ENCODE measurements around the gene HMX1.

DNA sequence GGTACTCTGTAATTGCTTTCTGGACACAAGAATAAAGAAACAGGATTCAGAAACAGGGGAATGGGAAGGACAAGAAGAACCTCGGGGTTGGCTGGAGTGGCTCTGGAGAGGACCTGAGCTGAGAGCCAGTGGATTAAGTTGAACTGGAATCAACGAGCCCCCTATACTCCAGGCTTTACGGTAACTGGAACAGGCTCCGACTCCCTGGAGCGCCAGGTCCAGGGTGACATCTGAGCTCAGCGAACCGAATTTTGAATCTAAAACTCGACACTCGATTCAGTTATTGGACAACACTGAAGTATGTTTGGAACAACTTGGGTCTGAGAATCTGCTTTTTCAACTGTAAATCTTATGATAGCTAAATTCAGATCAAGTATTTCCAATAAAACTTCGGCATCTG, 23.9 kb downstream of the HMX1 start:
- TF ChIP-seq, protein P1, sequence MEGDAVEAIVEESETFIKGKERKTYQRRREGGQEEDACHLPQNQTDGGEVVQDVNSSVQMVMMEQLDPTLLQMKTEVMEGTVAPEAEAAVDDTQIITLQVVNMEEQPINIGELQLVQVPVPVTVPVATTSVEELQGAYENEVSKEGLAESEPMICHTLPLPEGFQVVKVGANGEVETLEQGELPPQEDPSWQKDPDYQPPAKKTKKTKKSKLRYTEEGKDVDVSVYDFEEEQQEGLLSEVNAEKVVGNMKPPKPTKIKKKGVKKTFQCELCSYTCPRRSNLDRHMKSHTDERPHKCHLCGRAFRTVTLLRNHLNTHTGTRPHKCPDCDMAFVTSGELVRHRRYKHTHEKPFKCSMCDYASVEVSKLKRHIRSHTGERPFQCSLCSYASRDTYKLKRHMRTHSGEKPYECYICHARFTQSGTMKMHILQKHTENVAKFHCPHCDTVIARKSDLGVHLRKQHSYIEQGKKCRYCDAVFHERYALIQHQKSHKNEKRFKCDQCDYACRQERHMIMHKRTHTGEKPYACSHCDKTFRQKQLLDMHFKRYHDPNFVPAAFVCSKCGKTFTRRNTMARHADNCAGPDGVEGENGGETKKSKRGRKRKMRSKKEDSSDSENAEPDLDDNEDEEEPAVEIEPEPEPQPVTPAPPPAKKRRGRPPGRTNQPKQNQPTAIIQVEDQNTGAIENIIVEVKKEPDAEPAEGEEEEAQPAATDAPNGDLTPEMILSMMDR (IDR thresholded peaks at IDR 0.05; ENCODE audit: insufficient read depth, low read length): no peak
- no peak for TF ChIP-seq POLR2AphosphoS5 (IDR thresholded peaks at IDR 0.05; ENCODE audit: low read depth)
- TF ChIP-seq, protein P2, sequence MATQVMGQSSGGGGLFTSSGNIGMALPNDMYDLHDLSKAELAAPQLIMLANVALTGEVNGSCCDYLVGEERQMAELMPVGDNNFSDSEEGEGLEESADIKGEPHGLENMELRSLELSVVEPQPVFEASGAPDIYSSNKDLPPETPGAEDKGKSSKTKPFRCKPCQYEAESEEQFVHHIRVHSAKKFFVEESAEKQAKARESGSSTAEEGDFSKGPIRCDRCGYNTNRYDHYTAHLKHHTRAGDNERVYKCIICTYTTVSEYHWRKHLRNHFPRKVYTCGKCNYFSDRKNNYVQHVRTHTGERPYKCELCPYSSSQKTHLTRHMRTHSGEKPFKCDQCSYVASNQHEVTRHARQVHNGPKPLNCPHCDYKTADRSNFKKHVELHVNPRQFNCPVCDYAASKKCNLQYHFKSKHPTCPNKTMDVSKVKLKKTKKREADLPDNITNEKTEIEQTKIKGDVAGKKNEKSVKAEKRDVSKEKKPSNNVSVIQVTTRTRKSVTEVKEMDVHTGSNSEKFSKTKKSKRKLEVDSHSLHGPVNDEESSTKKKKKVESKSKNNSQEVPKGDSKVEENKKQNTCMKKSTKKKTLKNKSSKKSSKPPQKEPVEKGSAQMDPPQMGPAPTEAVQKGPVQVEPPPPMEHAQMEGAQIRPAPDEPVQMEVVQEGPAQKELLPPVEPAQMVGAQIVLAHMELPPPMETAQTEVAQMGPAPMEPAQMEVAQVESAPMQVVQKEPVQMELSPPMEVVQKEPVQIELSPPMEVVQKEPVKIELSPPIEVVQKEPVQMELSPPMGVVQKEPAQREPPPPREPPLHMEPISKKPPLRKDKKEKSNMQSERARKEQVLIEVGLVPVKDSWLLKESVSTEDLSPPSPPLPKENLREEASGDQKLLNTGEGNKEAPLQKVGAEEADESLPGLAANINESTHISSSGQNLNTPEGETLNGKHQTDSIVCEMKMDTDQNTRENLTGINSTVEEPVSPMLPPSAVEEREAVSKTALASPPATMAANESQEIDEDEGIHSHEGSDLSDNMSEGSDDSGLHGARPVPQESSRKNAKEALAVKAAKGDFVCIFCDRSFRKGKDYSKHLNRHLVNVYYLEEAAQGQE (IDR thresholded peaks at IDR 0.05; ENCODE audit: insufficient replicate concordance, low read depth): no peak
